GM12878 (cell line): ENCODE results near the gene TAX1BP1. TPM values are rescaled to one million over a fixed set of nuclear protein-coding genes. Genes with fewer than 3 reads are reported as not detected.

Experiments
- ATAC-seq: fragments of 200-7000 bp; cut with Tn5 transposase; 3 replicates; pipeline ENCODE4 v1.9.1; 2020; ENCODE audit warnings: mild to moderate bottlenecking, moderate library complexity
- BruUV-seq: library from RNA; stranded (reverse); fragments of 400-500 nt; replicated peaks from 2 replicates; lab custom pipeline; 2021; lab: Mats Ljungman, UMichigan
- CTCF ChIA-PET: fragments of 300-600 bp; sonication (Branson Sonifier 250); formaldehyde crosslinking; extraction: SDS; loops from one replicate; lab custom pipeline; 2021; ENCODE audit warnings: inconsistent platforms; lab: Yijun Ruan, JAX
- POLR2A ChIA-PET: fragments of 350-600 bp; formaldehyde crosslinking; extraction: SDS; loops from one replicate; lab custom pipeline; 2021; ENCODE audit warnings: inconsistent platforms; lab: Charles Lee
- RAD21 ChIA-PET: fragments of 300-600 bp; sonication (Branson Sonifier 250); formaldehyde crosslinking; loops from one replicate; lab custom pipeline; 2023; ENCODE audit warnings: antibody characterized with exemption; ENCODE audit not compliant: unreplicated experiment; lab: Charles Lee
- SMC1A ChIA-PET: fragments of 300-600 bp; sonication (Branson Sonifier 250); formaldehyde crosslinking; loops from one replicate; lab custom pipeline; 2023; ENCODE audit not compliant: unreplicated experiment, uncharacterized antibody; lab: Charles Lee
- DNase-seq: peaks from one replicate; pipeline ENCODE4 v3.0.0-alpha.2; 2011; ENCODE audit warnings: low read depth, low spot score
- FAIRE-seq: peaks from 3 replicates; lab custom pipeline; 2011; peaks lifted over from hg19 to GRCh38; lab: Jason Lieb, UNC
- H2AFZ ChIP-seq: 2 replicates; pipeline ENCODE4 v1.6.0; 2011; ENCODE audit warnings: low read depth, low read length, control low read depth; ENCODE audit not compliant: control insufficient read depth
- H3K27ac ChIP-seq: 2 replicates; pipeline ENCODE4 v1.5.1; 2011; ENCODE audit warnings: control low read depth; ENCODE audit not compliant: control insufficient read depth, insufficient read depth
- H3K27me3 ChIP-seq, 2 experiments: replicated peaks in 1 of 2; 2 replicates each; pipeline versions ENCODE4 v1.6.0 to v1.6.1; 2011; ENCODE audit warnings: low read length in 1 of 2; ENCODE audit not compliant: control insufficient read depth in 2 of 2, insufficient read depth in 2 of 2
- H3K36me3 ChIP-seq, 2 experiments: 2 replicates each; pipeline ENCODE4 v1.5.1; 2011; ENCODE audit warnings: low read length in 1 of 2; ENCODE audit not compliant: control insufficient read depth in 2 of 2, insufficient read depth in 2 of 2
- H3K4me1 ChIP-seq: 2 replicates; pipeline ENCODE4 v1.6.1; 2011; ENCODE audit warnings: mild to moderate bottlenecking, low read length, moderate library complexity, mixed read lengths; ENCODE audit not compliant: control insufficient read depth, insufficient read depth
- H3K4me2 ChIP-seq: 2 replicates; pipeline ENCODE4 v1.6.0; 2011; ENCODE audit warnings: control low read depth; ENCODE audit not compliant: control insufficient read depth, insufficient read depth
- H3K4me3 ChIP-seq: fragments of 200-600 bp; sonication (generic); 2 replicates; pipeline ENCODE4 v1.5.1; 2016
- H3K79me2 ChIP-seq: 2 replicates; pipeline ENCODE4 v1.6.0; 2011; ENCODE audit warnings: low read length; ENCODE audit not compliant: control insufficient read depth, insufficient read depth
- H3K9ac ChIP-seq: 2 replicates; pipeline ENCODE4 v1.8.0; 2011; ENCODE audit warnings: low read length, control low read depth, mixed read lengths; ENCODE audit not compliant: control insufficient read depth, insufficient read depth
- H3K9me3 ChIP-seq: replicated peaks from 3 replicates; pipeline ENCODE4 v1.5.1; 2011; ENCODE audit warnings: mild to moderate bottlenecking, low read length; ENCODE audit not compliant: control insufficient read depth, insufficient read depth
- H4K20me1 ChIP-seq: 2 replicates; pipeline ENCODE4 v1.6.0; 2011; ENCODE audit not compliant: control insufficient read depth, insufficient read depth
- ASH2L ChIP-seq: fragments of 300-600, 200-600 bp; sonication (generic); IDR thresholded peaks from 2 replicates; pipeline ENCODE4 v1.6.1; 2017; ENCODE audit warnings: low read depth, mild to moderate bottlenecking, borderline replicate concordance
- BCL11A ChIP-seq: IDR thresholded peaks from 2 replicates; pipeline ENCODE4 v1.6.1; 2011; ENCODE audit warnings: low read depth, low read length
- CBX5 ChIP-seq: sonication (generic); IDR thresholded peaks from 2 replicates; pipeline ENCODE4 v1.6.1; 2016; ENCODE audit warnings: low read depth, moderate library complexity, mild to moderate bottlenecking, inconsistent platforms
- CHD1 ChIP-seq: IDR thresholded peaks from 2 replicates; pipeline ENCODE4 v1.6.1; 2012; ENCODE audit warnings: low read depth, low read length, improper control_type of control experiment
- EED ChIP-seq: sonication (generic); IDR thresholded peaks from 2 replicates; pipeline ENCODE4 v1.6.1; 2016; ENCODE audit warnings: antibody characterized with exemption, low read depth
- EGR1 ChIP-seq, 2 experiments: IDR thresholded peaks; 1 replicate in 1 of 2; 2 replicates in 1 of 2; pipeline ENCODE4 v1.6.1; 2011 to 2012; ENCODE audit warnings: low read depth in 2 of 2, low read length in 2 of 2, borderline replicate concordance in 1 of 2, mild to moderate bottlenecking in 1 of 2, moderate library complexity in 1 of 2
- IKZF2 ChIP-seq, 2 experiments: fragments of 450-650 bp; IDR thresholded peaks; 2 replicates each; pipeline ENCODE4 v1.6.1; 2017; ENCODE audit warnings: mild to moderate bottlenecking in 2 of 2, moderate library complexity in 2 of 2
- PAX5 ChIP-seq: IDR thresholded peaks from 2 replicates; pipeline ENCODE4 v1.6.1; 2011; ENCODE audit warnings: low read depth, low read length, borderline replicate concordance
- PBX3 ChIP-seq: IDR thresholded peaks from 2 replicates; pipeline ENCODE4 v1.6.1; 2011; ENCODE audit warnings: mild to moderate bottlenecking, low read depth, low read length, moderate library complexity; ENCODE audit not compliant: insufficient replicate concordance
- RELA ChIP-seq: fragments of 450-650 bp; IDR thresholded peaks from 2 replicates; pipeline ENCODE4 v1.8.0; 2014; ENCODE audit warnings: borderline replicate concordance; ENCODE audit not compliant: partially characterized antibody
- RFX5 ChIP-seq: IDR thresholded peaks from 2 replicates; pipeline ENCODE4 v1.6.1; 2011; ENCODE audit warnings: low read depth, low read length, improper control_type of control experiment
- SMAD5 ChIP-seq: IDR thresholded peaks from 2 replicates; pipeline ENCODE4 v1.6.1; 2016; ENCODE audit warnings: antibody characterized with exemption, low read depth
- TAF1 ChIP-seq: IDR thresholded peaks from 2 replicates; pipeline ENCODE4 v1.6.1; 2011; ENCODE audit warnings: mild to moderate bottlenecking, low read depth, low read length, borderline replicate concordance
- WRNIP1 ChIP-seq: IDR thresholded peaks from 2 replicates; pipeline ENCODE4 v1.6.1; 2011; ENCODE audit warnings: low read depth, low read length, improper control_type of control experiment, borderline replicate concordance
- ZBTB33 ChIP-seq: fragments of 450-650 bp; IDR thresholded peaks from 2 replicates; pipeline ENCODE4 v1.6.1; 2017; ENCODE audit warnings: mild to moderate bottlenecking
- WGBS: methylation state at CpG from one replicate; pipeline ENCODE4 v1.1.6; 2016; ENCODE audit warnings: low lambda C conversion rate; ENCODE audit not compliant: insufficient replicate concordance, insufficient coverage; ENCODE audit errors: missing lambda C conversion rate; 5-methylcytosine and 5-hydroxymethylcytosine counted together
- in situ Hi-C: fragments of 300-500 bp; cut with MboI; formaldehyde crosslinking; loops from 9 replicates; pipeline ENCODE4 v1.14.3; 2018; ENCODE audit warnings: mixed read lengths
- intact Hi-C: fragments of 100-400 bp; cut with micrococcal nuclease; formaldehyde crosslinking; loops from one replicate; pipeline ENCODE4 v1.14.2; 2022; ENCODE audit not compliant: unreplicated experiment
- polyA plus RNA-seq, 11 experiments: library from polyadenylated mRNA; depleted of rRNA in 4 of 11; unstranded in 6 of 11; stranded (reverse) in 5 of 11; fragments of >200 nt; fragmentation: Nextera tagmentation in 4 of 11; fragmentation: Illumina TruSeq in 1 of 11; extraction: Ambion mirVana in 4 of 11; extraction: Trizol in 1 of 11; gene quantifications; 1 replicate in 1 of 11; 2 replicates in 10 of 11; pipeline versions ENCODE4 v1.2.1 to v1.2.3, GENCODE V29; 2011 to 2016; ENCODE audit warnings: inconsistent platforms in 2 of 11, missing spikeins in 2 of 11, low read depth in 1 of 11
- total RNA-seq, 4 experiments: library from RNA; depleted of rRNA in 3 of 4; stranded (reverse); fragments of >200 nt in 3 of 4; fragmentation: Illumina TruSeq in 1 of 4; extraction: Trizol in 1 of 4; gene quantifications; 2 replicates each; pipeline versions ENCODE4 v1.2.1 to v1.2.3, GENCODE V29; 2013 to 2021
- TF ChIP-seq, protein P1 (sequence below): fragments of 450-650 bp; IDR thresholded peaks from 2 replicates; pipeline ENCODE4 v1.6.1; 2017; ENCODE audit warnings: mild to moderate bottlenecking, moderate library complexity

Gene TAX1BP1
- total and polyA plus RNA-seq, 10 of the 15 experiments (the other 5 are each of a cell fraction or from before 2014, with no cell fraction given) = 30.8 to 105 (median 52.0) TPM

GRCh38 chr7:27875061-27875460 is 135.1 kb downstream of the TAX1BP1 start:
- in situ Hi-C loops (no loop called here), intact Hi-C loops (no loop called here)
- no peak for ATAC-seq
- 52% methylated on average over 9 of the region's 9 CpGs for WGBS
- Histone ChIP-seq H3K9ac (no peak overlapping the region), H3K9me3 (no peaks in the 10 kb centered on the region), H3K79me2 (no peaks in the 10 kb centered on the region), H4K20me1 (no peaks in the 10 kb centered on the region), H3K36me3 (no peaks in the 10 kb centered on the region), H3K4me1 (no peaks in the 10 kb centered on the region), H2AFZ (no peak overlapping the region), H3K4me2 (no peak overlapping the region), H3K4me3 (no peak overlapping the region), H3K27ac (no peak overlapping the region), H3K27me3 (no peaks in the 10 kb centered on the region; a peak in 1 of 4 replicates)
- BruUV-seq = no TSS peak
- TF ChIP-seq ZBTB33 (no peak), EGR1 (IDR thresholded peaks at IDR 0.05; ENCODE audit: borderline replicate concordance in 1 of 2, low read depth in 2 of 2, low read length in 2 of 2) (no peak), ASH2L (no peak), PBX3 (no peak), CHD1 (no peak), RFX5 (no peak), BCL11A (no peak), EED (no peak), CBX5 (no peak), SMAD5 (no peak), WRNIP1 (no peak), TAF1 (no peak), IKZF2 (IDR thresholded peaks at IDR 0.05) (no peak), RELA (no peak), PAX5 (no peak)
- TF ChIP-seq, protein P1, sequence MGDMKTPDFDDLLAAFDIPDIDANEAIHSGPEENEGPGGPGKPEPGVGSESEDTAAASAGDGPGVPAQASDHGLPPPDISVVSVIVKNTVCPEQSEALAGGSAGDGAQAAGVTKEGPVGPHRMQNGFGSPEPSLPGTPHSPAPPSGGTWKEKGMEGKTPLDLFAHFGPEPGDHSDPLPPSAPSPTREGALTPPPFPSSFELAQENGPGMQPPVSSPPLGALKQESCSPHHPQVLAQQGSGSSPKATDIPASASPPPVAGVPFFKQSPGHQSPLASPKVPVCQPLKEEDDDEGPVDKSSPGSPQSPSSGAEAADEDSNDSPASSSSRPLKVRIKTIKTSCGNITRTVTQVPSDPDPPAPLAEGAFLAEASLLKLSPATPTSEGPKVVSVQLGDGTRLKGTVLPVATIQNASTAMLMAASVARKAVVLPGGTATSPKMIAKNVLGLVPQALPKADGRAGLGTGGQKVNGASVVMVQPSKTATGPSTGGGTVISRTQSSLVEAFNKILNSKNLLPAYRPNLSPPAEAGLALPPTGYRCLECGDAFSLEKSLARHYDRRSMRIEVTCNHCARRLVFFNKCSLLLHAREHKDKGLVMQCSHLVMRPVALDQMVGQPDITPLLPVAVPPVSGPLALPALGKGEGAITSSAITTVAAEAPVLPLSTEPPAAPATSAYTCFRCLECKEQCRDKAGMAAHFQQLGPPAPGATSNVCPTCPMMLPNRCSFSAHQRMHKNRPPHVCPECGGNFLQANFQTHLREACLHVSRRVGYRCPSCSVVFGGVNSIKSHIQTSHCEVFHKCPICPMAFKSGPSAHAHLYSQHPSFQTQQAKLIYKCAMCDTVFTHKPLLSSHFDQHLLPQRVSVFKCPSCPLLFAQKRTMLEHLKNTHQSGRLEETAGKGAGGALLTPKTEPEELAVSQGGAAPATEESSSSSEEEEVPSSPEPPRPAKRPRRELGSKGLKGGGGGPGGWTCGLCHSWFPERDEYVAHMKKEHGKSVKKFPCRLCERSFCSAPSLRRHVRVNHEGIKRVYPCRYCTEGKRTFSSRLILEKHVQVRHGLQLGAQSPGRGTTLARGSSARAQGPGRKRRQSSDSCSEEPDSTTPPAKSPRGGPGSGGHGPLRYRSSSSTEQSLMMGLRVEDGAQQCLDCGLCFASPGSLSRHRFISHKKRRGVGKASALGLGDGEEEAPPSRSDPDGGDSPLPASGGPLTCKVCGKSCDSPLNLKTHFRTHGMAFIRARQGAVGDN = no peak
- FAIRE-seq = no peak
- ChIA-PET CTCF (interaction anchor here (1.0 kb wide), 1 partner anchor 11 kb away, joined by 4 read pairs; no protein-coding TSS in a partner anchor), SMC1A (no interaction called here), POLR2A (no interaction called here), RAD21 (no interaction called here)
- no peak for DNase-seq
